Vagina (tissue), 2 donors: Measurements from ENCODE around the gene SLIT2. TPM values are rescaled to one million over a fixed set of nuclear protein-coding genes. Genes with fewer than 3 reads are reported as not detected.

Experiments
- DNase-seq, 2 donors: peaks; one replicate each; pipeline ENCODE4 v3.0.0-alpha.2; 2017; ENCODE audit errors: extremely low spot score in 2 of 2
- H3K27ac ChIP-seq: fragments of 200-600 bp; sonication (generic); one replicate; pipeline ENCODE4 v1.5.1; 2019
- H3K27me3 ChIP-seq: fragments of 200-600 bp; sonication (generic); one replicate; pipeline ENCODE4 v1.5.1; 2019
- H3K36me3 ChIP-seq, 2 donors: fragments of 200-600 bp; sonication (generic); one replicate each; pipeline ENCODE4 v1.5.1; 2017 to 2019
- H3K4me1 ChIP-seq: fragments of 200-600 bp; sonication (generic); one replicate; pipeline ENCODE4 v1.5.1; 2019
- H3K4me3 ChIP-seq, 2 donors: fragments of 200-600 bp; sonication (generic); 1 replicate in 1 of 2; 2 replicates in 1 of 2; pipeline ENCODE4 v1.5.1; 2016 to 2019
- H3K9me3 ChIP-seq: fragments of 200-600 bp; sonication (generic); one replicate; pipeline ENCODE4 v1.5.1; 2019
- POLR2A ChIP-seq, 2 donors: fragments of 450-650 bp; IDR thresholded peaks; one replicate each; pipeline ENCODE4 v1.6.1; 2017; ENCODE audit warnings: antibody characterized with exemption in 2 of 2, mild to moderate bottlenecking in 2 of 2, moderate library complexity in 2 of 2
- POLR2AphosphoS5 ChIP-seq, 2 donors: sonication (generic); formaldehyde crosslinking; IDR thresholded peaks; one replicate each; pipeline ENCODE4 v1.9.0; 2017; ENCODE audit warnings: antibody characterized with exemption in 2 of 2, mild to moderate bottlenecking in 2 of 2, low read depth in 1 of 2; ENCODE audit not compliant: insufficient read depth in 1 of 2
- intact Hi-C: fragments of 100-400 bp; cut with DNase I; formaldehyde crosslinking; loops from one replicate; pipeline ENCODE4 v1.15.1; 2023
- total RNA-seq: library from RNA; depleted of rRNA; stranded (reverse); fragments of >200 nt; gene quantifications from one replicate; pipeline ENCODE4 v1.2.3, GENCODE V29; 2016
- TF ChIP-seq, protein P1 (sequence below), 3 experiments: fragments of 450-650 bp in 2 of 3; fragments of 200-600 bp in 1 of 3; sonication (generic) in 1 of 3; IDR thresholded peaks; one replicate each; pipeline ENCODE4 v1.5.1; 2017 to 2019; ENCODE audit warnings: antibody characterized with exemption in 3 of 3, mild to moderate bottlenecking in 2 of 3, moderate library complexity in 2 of 3

The SLIT2 gene, protein sequence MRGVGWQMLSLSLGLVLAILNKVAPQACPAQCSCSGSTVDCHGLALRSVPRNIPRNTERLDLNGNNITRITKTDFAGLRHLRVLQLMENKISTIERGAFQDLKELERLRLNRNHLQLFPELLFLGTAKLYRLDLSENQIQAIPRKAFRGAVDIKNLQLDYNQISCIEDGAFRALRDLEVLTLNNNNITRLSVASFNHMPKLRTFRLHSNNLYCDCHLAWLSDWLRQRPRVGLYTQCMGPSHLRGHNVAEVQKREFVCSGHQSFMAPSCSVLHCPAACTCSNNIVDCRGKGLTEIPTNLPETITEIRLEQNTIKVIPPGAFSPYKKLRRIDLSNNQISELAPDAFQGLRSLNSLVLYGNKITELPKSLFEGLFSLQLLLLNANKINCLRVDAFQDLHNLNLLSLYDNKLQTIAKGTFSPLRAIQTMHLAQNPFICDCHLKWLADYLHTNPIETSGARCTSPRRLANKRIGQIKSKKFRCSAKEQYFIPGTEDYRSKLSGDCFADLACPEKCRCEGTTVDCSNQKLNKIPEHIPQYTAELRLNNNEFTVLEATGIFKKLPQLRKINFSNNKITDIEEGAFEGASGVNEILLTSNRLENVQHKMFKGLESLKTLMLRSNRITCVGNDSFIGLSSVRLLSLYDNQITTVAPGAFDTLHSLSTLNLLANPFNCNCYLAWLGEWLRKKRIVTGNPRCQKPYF (N-terminal part only)
- 29.2 TPM for total RNA-seq

DNA sequence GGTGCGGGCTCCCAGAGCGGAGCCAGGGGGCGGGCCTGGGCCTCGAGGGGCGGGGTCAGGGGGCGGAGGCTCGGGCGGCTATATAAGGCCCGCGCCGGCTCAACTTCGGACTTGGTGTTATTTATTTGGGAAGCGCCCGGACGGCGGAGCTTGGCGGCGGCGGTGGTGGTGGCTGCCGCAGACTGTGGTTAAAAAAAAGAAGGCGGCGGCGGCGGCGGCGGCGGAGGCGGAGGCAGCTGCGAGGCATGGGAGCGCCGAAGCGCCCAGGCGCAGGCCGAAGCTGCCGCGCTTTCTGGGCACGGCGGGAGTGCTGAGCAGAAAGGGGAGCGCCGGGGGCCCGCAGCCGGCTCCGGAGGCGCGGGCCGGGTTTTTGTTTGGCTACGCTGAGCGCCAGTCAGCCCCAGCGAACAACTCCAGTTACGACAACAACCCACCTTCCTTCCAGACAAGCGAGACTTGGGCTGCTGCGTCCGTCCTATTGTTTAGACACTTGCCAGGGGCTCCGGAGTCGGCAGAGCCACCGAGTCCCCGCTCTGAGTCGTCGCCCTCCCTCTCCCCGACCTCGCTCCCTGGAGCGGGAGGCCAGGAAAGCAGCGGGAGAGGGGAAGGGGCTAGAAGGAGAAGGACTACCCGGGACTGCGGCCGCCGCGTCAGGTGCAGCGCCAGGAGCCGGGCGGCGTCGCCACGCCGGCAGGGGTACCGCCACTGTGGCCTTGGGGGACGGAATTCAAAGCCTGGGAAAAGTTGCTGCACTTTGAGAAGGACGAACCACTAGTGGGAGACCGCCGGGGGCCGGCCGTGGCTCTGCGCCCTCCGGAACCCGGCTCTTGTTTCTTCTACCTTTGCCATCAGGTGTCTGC is at the start of gene SLIT2:
SLIT2 (plus strand) TSS at position 110 of the 860 bp plus-strand sequence. CDS start 1,911 bp downstream, outside the sequence.
- TF ChIP-seq, protein P1, sequence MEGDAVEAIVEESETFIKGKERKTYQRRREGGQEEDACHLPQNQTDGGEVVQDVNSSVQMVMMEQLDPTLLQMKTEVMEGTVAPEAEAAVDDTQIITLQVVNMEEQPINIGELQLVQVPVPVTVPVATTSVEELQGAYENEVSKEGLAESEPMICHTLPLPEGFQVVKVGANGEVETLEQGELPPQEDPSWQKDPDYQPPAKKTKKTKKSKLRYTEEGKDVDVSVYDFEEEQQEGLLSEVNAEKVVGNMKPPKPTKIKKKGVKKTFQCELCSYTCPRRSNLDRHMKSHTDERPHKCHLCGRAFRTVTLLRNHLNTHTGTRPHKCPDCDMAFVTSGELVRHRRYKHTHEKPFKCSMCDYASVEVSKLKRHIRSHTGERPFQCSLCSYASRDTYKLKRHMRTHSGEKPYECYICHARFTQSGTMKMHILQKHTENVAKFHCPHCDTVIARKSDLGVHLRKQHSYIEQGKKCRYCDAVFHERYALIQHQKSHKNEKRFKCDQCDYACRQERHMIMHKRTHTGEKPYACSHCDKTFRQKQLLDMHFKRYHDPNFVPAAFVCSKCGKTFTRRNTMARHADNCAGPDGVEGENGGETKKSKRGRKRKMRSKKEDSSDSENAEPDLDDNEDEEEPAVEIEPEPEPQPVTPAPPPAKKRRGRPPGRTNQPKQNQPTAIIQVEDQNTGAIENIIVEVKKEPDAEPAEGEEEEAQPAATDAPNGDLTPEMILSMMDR (IDR thresholded peaks at IDR 0.05): no peak
- TF ChIP-seq POLR2AphosphoS5 (IDR thresholded peaks at IDR 0.05; ENCODE audit: insufficient read depth in 1 of 2, low read depth in 1 of 2): peak in 1 of 2 donors; percentile 91
- peak in 1 of 2 donors; percentile 85 for TF ChIP-seq POLR2A (IDR thresholded peaks at IDR 0.05)
- intact Hi-C loops: no loop called here
- Histone ChIP-seq H3K4me1 (peaks cover 15% of the 10 kb centered on the region), H3K4me3 (peak within 1 kb of the TSS; percentile 59 to 62), H3K9me3 (no peaks in the 10 kb centered on the region), H3K27me3 (no peaks in the 10 kb centered on the region), H3K36me3 (no peaks in the 10 kb centered on the region), H3K27ac (peak within 1 kb of the TSS; percentile 49)
- peak in 1 of 2 donors; percentile 92 for DNase-seq

DNA sequence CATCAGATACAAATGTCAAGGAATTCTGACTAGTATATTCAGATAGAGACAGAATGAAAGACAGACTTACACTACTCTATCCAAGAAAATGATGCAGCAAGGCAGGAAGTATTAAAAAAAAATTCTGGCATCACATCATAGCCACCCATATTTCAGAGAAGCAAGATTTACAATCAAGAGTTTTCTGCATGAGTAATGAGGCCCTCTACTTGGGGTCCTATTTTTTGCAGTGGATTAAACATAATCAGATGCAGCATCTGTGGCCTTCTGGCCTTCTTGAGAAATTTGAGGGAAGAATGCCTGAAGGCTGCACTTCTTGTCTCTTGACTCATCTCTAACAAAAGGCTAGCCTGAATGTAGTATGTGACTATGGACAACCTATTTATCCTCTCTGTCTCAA is 48.2 kb upstream of the SLIT2 start:
- Histone ChIP-seq H3K27me3 (no peaks in the 10 kb centered on the region), H3K27ac (no peak overlapping the region), H3K36me3 (no peaks in the 10 kb centered on the region), H3K4me1 (no peaks in the 10 kb centered on the region), H3K4me3 (no peak overlapping the region), H3K9me3 (no peaks in the 10 kb centered on the region)
- no peak for TF ChIP-seq POLR2A (IDR thresholded peaks at IDR 0.05)
- TF ChIP-seq, protein P1 (IDR thresholded peaks at IDR 0.05): no peak
- TF ChIP-seq POLR2AphosphoS5 (IDR thresholded peaks at IDR 0.05; ENCODE audit: insufficient read depth in 1 of 2, low read depth in 1 of 2): no peak
- intact Hi-C loops: no loop called here
- DNase-seq: no peak

DNA sequence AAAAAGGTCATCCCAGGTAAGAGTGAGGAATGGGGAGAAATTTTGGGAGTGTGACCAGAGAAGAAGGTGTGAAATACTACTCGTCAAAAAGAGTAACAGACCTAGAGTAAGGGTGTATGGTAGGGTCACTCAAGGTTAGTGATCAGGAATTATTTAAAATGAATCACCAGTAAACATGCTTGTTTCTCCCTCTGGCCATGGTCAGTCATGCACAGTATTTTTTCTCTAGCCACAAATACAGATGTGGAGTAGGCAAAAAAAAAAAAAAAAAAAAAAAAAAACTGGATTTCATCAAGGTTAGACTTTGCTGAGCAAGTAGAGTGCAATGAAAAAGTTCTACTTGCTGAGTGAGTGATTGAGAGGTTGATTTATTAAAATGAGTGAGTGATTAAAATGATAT is 34.2 kb upstream of the SLIT2 start:
- H3K4me3 ChIP-seq: no peak overlapping the region
- no peaks in the 10 kb centered on the region for H3K27me3 ChIP-seq
- TF ChIP-seq POLR2AphosphoS5 (IDR thresholded peaks at IDR 0.05; ENCODE audit: insufficient read depth in 1 of 2, low read depth in 1 of 2) (no peak), POLR2A (IDR thresholded peaks at IDR 0.05) (no peak)
- TF ChIP-seq, protein P1 (IDR thresholded peaks at IDR 0.05): no peak
- H3K36me3 ChIP-seq: no peaks in the 10 kb centered on the region
- no peaks in the 10 kb centered on the region for H3K4me1 ChIP-seq
- no peaks in the 10 kb centered on the region for H3K9me3 ChIP-seq
- DNase-seq: no peak
- intact Hi-C loops: no loop called here
- no peak overlapping the region for H3K27ac ChIP-seq

DNA sequence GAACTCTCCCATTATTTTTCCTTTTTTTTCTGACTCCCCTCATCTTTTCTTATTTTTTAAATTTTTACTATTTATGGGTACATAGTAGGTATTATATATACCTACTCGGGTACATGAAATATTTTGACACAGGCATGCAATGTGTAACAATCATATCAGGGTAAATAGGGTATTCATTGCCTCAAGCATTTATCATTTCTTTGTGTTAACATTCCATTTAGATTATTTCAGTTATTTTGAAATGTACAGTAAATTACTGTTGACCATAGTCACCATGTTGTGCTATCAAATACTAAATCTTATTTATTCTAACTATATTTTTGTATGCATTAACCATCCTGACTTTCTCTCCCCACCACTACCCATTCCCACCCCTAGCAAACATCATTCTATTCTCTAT is 33.8 kb upstream of the SLIT2 start:
- H3K27ac ChIP-seq: no peak overlapping the region

More for the DNA sequence above, 33.8 kb upstream of the SLIT2 start:
- H3K4me1 ChIP-seq: no peaks in the 10 kb centered on the region
- TF ChIP-seq POLR2AphosphoS5 (IDR thresholded peaks at IDR 0.05; ENCODE audit: insufficient read depth in 1 of 2, low read depth in 1 of 2) (no peak), POLR2A (IDR thresholded peaks at IDR 0.05) (no peak)
- TF ChIP-seq, protein P1 (IDR thresholded peaks at IDR 0.05): no peak
- no peaks in the 10 kb centered on the region for H3K9me3 ChIP-seq
- H3K4me3 ChIP-seq: no peak overlapping the region
- H3K27me3 ChIP-seq: no peaks in the 10 kb centered on the region
- no peak for DNase-seq
- intact Hi-C loops: no loop called here
- no peaks in the 10 kb centered on the region for H3K36me3 ChIP-seq
